ENCODE measurements around the gene FANK1. TPM values are rescaled to one million over a fixed set of nuclear protein-coding genes. Genes with fewer than 3 reads are reported as not detected.

Gene FANK1
- total RNA-seq, 1 donor from 2014 or later: 9.5 TPM

- TF ChIP-seq CTCF (conservative IDR thresholded peaks at IDR 0.05): no peak
- Mint-ChIP-seq H3K36me3 (peaks cover 21% of the 10 kb centered on the region), H3K4me3 (no peak overlapping the region), H3K9me3 (no peaks in the 10 kb centered on the region), H3K27me3 (no peaks in the 10 kb centered on the region), H3K4me1 (ENCODE audit: unreplicated experiment) (peaks cover 28% of the 10 kb centered on the region), H3K27ac (peak overlapping the region; percentile 25)
- no peak for DNase-seq (ENCODE audit: extremely low spot score, unreplicated experiment)
These were observed 117.3 kb downstream of the FANK1 start for GRCh38 chr10:126013489-126014281.

- H3K27ac Mint-ChIP-seq: no peak overlapping the region
- no peak for DNase-seq (ENCODE audit: extremely low spot score, unreplicated experiment)
- H3K36me3 Mint-ChIP-seq: peaks cover 21% of the 10 kb centered on the region
- TF ChIP-seq CTCF (conservative IDR thresholded peaks at IDR 0.05): no peak
- H3K9me3 Mint-ChIP-seq: no peaks in the 10 kb centered on the region
- no peak overlapping the region for H3K4me3 Mint-ChIP-seq
- peaks cover 22% of the 10 kb centered on the region for H3K4me1 Mint-ChIP-seq (ENCODE audit: unreplicated experiment)
- no peaks in the 10 kb centered on the region for H3K27me3 Mint-ChIP-seq
These were observed 117.9 kb downstream of the FANK1 start for GRCh38 chr10:126014309-126014708.

GRCh38 chr10:126015413-126015812 is 119.0 kb downstream of the FANK1 start:
- H3K27ac Mint-ChIP-seq: no peak overlapping the region
- no peak for TF ChIP-seq CTCF (conservative IDR thresholded peaks at IDR 0.05)
- H3K4me3 Mint-ChIP-seq: no peak overlapping the region
- H3K27me3 Mint-ChIP-seq: no peaks in the 10 kb centered on the region
- peaks cover 16% of the 10 kb centered on the region for H3K4me1 Mint-ChIP-seq (ENCODE audit: unreplicated experiment)
- H3K36me3 Mint-ChIP-seq: peaks cover 22% of the 10 kb centered on the region
- no peaks in the 10 kb centered on the region for H3K9me3 Mint-ChIP-seq
- no peak for DNase-seq (ENCODE audit: extremely low spot score, unreplicated experiment)

- H3K4me3 Mint-ChIP-seq: no peak overlapping the region
- H3K9me3 Mint-ChIP-seq: no peaks in the 10 kb centered on the region
- DNase-seq (ENCODE audit: extremely low spot score, unreplicated experiment): no peak
- no peak overlapping the region for H3K27ac Mint-ChIP-seq
- H3K27me3 Mint-ChIP-seq: no peaks in the 10 kb centered on the region
- no peak for TF ChIP-seq CTCF (conservative IDR thresholded peaks at IDR 0.05)
- peaks cover 22% of the 10 kb centered on the region for H3K36me3 Mint-ChIP-seq
- peaks cover 16% of the 10 kb centered on the region for H3K4me1 Mint-ChIP-seq (ENCODE audit: unreplicated experiment)
These were observed 119.9 kb downstream of the FANK1 start for GRCh38 chr10:126016156-126016805.

- TF ChIP-seq CTCF (conservative IDR thresholded peaks at IDR 0.05): no peak
- Mint-ChIP-seq H3K36me3 (peaks cover 24% of the 10 kb centered on the region), H3K4me3 (no peak overlapping the region), H3K27ac (no peak overlapping the region), H3K9me3 (no peaks in the 10 kb centered on the region), H3K4me1 (ENCODE audit: unreplicated experiment) (peaks cover 16% of the 10 kb centered on the region), H3K27me3 (no peaks in the 10 kb centered on the region)
- no peak for DNase-seq (ENCODE audit: extremely low spot score, unreplicated experiment)
These were observed 120.5 kb downstream of the FANK1 start for GRCh38 chr10:126016882-126017281.
